HEK293 (cell line): ENCODE data around the gene PREX1.

Experiments used
- CTCF ChIP-seq: fragments of 450-650 bp; formaldehyde crosslinking; IDR thresholded peaks from 2 replicates; pipeline ENCODE4 v1.5.1; 2016; ENCODE audit warnings: missing biosample characterization, missing genetic modification characterization
- ELK4 ChIP-seq: IDR thresholded peaks from 2 replicates; pipeline ENCODE4 v1.6.1; 2011; ENCODE audit warnings: mild to moderate bottlenecking, low read depth, low read length, borderline replicate concordance
- HOXA7 ChIP-seq: sonication (generic); formaldehyde crosslinking; IDR thresholded peaks from 2 replicates; pipeline ENCODE4 v1.8.1; 2022; ENCODE audit warnings: missing genetic modification reagents, borderline replicate concordance
- ZBTB20 ChIP-seq: fragments of 450-650 bp; formaldehyde crosslinking; IDR thresholded peaks from 2 replicates; pipeline ENCODE4 v1.5.1; 2016; ENCODE audit warnings: missing biosample characterization, missing genetic modification characterization
- ZBTB7A ChIP-seq: fragments of 450-650 bp; formaldehyde crosslinking; IDR thresholded peaks from 2 replicates; pipeline ENCODE4 v1.5.1; 2016; ENCODE audit warnings: low read depth, missing biosample characterization, missing genetic modification characterization
- ZNF114 ChIP-seq: fragments of 450-650 bp; formaldehyde crosslinking; IDR thresholded peaks from 2 replicates; pipeline ENCODE4 v1.5.0; 2017; ENCODE audit warnings: missing biosample characterization, missing genetic modification characterization
- ZNF175 ChIP-seq: fragments of 450-650 bp; formaldehyde crosslinking; IDR thresholded peaks from 2 replicates; pipeline ENCODE4 v1.5.1; 2016; ENCODE audit warnings: missing biosample characterization, missing genetic modification characterization
- ZNF214 ChIP-seq: fragments of 450-650 bp; formaldehyde crosslinking; IDR thresholded peaks from 2 replicates; pipeline ENCODE4 v1.5.1; 2017; ENCODE audit warnings: missing biosample characterization, mild to moderate bottlenecking, missing genetic modification characterization, borderline replicate concordance
- ZNF311 ChIP-seq: fragments of 450-650 bp; formaldehyde crosslinking; IDR thresholded peaks from 2 replicates; pipeline ENCODE4 v1.5.1; 2017; ENCODE audit warnings: missing biosample characterization, missing genetic modification characterization, borderline replicate concordance
- ZNF600 ChIP-seq: fragments of 450-650 bp; formaldehyde crosslinking; IDR thresholded peaks from 2 replicates; pipeline ENCODE4 v1.5.1; 2016; ENCODE audit warnings: missing biosample characterization, missing genetic modification characterization
- ZNF629 ChIP-seq: fragments of 450-650 bp; formaldehyde crosslinking; IDR thresholded peaks from 2 replicates; pipeline ENCODE4 v1.5.1; 2017; ENCODE audit warnings: missing biosample characterization, missing genetic modification characterization
- ZNF777 ChIP-seq: fragments of 450-650 bp; formaldehyde crosslinking; IDR thresholded peaks from 2 replicates; pipeline ENCODE4 v1.5.1; 2017; ENCODE audit warnings: missing biosample characterization, missing genetic modification characterization, borderline replicate concordance

DNA sequence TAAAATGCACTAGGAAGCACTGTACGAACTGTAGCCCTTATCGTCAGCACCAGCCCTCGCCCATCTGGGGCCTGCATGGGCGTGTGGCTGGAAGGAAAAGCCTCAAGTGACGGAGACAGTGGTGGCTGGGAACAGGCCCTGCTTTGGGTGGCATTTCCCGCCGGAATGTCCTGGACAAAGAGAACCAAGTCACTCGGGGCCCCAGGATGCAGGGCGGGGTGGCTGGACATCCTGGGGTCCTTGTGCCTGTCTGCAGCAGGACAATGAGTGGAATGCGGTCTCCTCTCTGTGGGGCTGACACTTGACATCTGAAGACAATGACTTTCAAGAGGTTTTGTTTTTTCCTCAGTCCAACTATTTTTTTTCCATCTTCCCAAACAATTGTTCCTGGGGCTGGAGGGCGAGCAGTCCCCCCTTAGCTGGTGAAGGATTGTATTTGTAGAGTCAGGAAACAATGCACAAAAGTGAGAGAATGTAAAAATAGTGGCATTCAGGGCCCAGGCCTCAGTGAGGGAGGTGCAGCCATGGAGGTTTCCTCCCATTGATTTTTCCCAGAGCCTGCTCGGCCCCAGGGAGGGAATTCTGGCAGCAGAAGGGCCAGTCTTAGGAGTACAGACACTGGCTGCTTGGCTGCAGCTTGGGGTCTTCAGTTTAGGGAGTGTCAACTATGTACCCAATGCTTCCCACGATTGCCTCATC, 64.4 kb downstream of the PREX1 start:
- no peak for TF ChIP-seq CTCF (tag by site-specific recombination)
- TF ChIP-seq ZNF311 (tag by site-specific recombination) = no peak
- no peak for TF ChIP-seq ZNF214
- TF ChIP-seq ZNF777 (tag by site-specific recombination) = no peak
- no peak for TF ChIP-seq ZNF629
- no peak for TF ChIP-seq ZBTB20 (tag by site-specific recombination)
- TF ChIP-seq ELK4 = no peak
- TF ChIP-seq ZNF175 (tag by site-specific recombination) = no peak
- TF ChIP-seq ZNF114 (tag by site-specific recombination) = no peak
- no peak for TF ChIP-seq ZBTB7A (tag by site-specific recombination)
- no peak for TF ChIP-seq ZNF600 (tag by site-specific recombination)
- TF ChIP-seq HOXA7 = no peak
